ENCODE results near the gene TBC1D9.

Gene TBC1D9

GRCh38 chr4:140688711-140689598 is 67.2 kb downstream of the TBC1D9 start:
- DNase-seq: no peak

GRCh38 chr4:140686796-140687195 is 69.4 kb downstream of the TBC1D9 start:
- DNase-seq: no peak

- DNase-seq: no peak
Measured at GRCh38 chr4:140684314-140684713, 71.9 kb downstream of the TBC1D9 start.

GRCh38 chr4:140681201-140681600 is 75.0 kb downstream of the TBC1D9 start:
- no peak for DNase-seq

- DNase-seq: no peak
Measured at GRCh38 chr4:140680686-140681085, 75.5 kb downstream of the TBC1D9 start.

- no peak for DNase-seq
Measured at GRCh38 chr4:140679576-140679975, 76.6 kb downstream of the TBC1D9 start.

GRCh38 chr4:140675599-140676231 is 80.5 kb downstream of the TBC1D9 start:
- no peak for DNase-seq

- no peak for DNase-seq
Measured at GRCh38 chr4:140673729-140674128, 82.5 kb downstream of the TBC1D9 start.

- no peak for DNase-seq
Measured at GRCh38 chr4:140672416-140672815, 83.8 kb downstream of the TBC1D9 start.

GRCh38 chr4:140668111-140668510 is 88.1 kb downstream of the TBC1D9 start:
- DNase-seq: no peak

- no peak for DNase-seq
Measured at GRCh38 chr4:140666889-140667614, 89.1 kb downstream of the TBC1D9 start.

- DNase-seq: no peak
Measured at GRCh38 chr4:140662082-140662869, 93.9 kb downstream of the TBC1D9 start.

- DNase-seq: no peak
Measured at GRCh38 chr4:140661550-140661949, 94.6 kb downstream of the TBC1D9 start.

GRCh38 chr4:140659943-140660700 is 96.1 kb downstream of the TBC1D9 start:
- DNase-seq: no peak

GRCh38 chr4:140654495-140654814 is 101.7 kb downstream of the TBC1D9 start:
- no peak for DNase-seq

- DNase-seq: no peak
Measured at GRCh38 chr4:140653718-140654494, 102.3 kb downstream of the TBC1D9 start.

- no peak for DNase-seq
Measured at GRCh38 chr4:140652601-140653000, 103.6 kb downstream of the TBC1D9 start.

GRCh38 chr4:140648716-140649308 is 107.4 kb downstream of the TBC1D9 start:
- no peak for DNase-seq

GRCh38 chr4:140645614-140646412 is 110.4 kb downstream of the TBC1D9 start:
- DNase-seq: no peak

GRCh38 chr4:140645196-140645595 is 111.0 kb downstream of the TBC1D9 start:
- DNase-seq: no peak
